GM19328 (cell line): Measurements from ENCODE around the gene PACS2.

Experiments
- ATAC-seq: cut with Tn5 transposase; IDR thresholded peaks from one replicate; pipeline ENCODE4 v1.9.1; 2021; ENCODE audit warnings: mild to moderate bottlenecking, moderate library complexity; ENCODE audit not compliant: unreplicated experiment

PACS2 gene

DNA sequence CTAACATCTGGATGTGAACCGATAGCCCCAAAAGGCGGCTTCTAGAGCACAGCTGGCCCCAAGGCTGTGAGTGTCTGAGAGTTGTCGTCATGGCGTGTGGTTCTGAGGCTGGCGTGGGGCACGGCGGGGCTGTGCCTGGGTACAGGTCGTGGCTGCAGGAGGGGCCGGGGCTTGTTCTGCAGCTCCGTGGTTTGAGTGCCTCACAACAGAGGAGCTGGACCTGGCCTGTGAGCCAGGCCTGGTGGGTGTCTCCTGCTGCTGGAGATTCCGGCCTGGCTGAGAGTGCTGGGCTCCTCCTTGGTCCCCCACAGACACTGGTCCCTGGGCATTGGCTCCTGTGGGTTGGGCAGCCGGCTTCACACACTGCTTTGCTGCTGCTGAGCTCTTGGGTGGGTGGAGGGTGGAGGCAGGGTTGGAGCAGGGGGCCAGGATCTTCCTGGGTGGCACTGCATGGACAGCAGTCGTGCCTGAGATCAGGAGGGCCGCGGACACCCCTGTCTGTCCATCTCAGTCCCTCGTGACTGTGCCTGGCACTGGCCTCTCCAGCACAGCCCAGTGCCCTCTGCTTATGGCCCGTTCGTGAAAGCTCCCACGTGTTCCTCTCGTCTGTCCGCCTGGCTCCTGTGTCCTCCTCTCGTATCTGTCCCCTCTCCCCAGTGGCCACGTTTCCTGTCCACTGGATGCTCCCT is 52.0 kb downstream of the PACS2 start:
- no peak for ATAC-seq

DNA sequence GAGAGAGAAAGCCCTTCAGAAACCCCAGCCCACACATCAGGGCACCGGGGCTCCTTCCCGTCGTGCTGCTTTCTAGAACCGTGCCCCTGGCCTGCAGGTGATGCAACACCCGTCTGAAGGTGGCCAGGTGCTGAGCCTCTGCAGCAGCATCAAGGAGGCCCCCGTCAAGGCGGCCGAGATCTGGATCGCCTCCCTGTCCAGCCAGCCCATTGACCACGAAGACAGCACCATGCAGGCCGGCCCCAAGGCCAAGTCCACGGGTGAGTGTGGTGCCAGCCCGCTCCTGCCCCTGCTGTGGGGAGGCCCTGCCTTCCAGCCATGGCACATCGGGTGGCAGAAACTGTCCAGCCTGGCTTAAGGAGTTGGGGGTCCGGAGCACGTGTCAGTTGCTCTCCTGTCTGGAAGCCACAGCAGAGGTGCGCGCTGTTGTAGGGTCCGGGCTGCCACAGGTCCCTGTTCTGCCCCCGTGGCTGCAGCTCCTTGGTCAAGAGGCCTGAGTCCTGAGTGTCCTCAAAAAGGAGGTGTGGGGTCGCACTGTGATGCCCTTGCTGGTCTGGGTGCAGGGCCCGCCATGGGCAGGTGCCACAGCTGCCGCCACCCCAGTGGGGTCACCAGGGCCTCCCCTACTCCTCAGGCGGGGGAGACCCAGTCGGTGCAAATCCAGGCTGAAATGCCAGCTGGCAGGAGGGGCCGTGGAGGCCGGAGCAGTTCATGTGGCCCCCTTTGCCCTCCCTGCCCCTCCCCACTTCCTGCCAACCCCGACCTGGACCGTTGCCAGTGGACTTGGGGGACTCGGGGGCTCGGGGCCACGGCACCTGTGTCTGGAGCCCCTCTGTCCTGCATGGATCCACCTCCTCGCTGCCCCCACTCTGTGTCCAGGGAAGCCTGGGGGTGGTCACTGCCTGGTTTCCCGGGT is 52.8 kb downstream of the PACS2 start:
- ATAC-seq: no peak

DNA sequence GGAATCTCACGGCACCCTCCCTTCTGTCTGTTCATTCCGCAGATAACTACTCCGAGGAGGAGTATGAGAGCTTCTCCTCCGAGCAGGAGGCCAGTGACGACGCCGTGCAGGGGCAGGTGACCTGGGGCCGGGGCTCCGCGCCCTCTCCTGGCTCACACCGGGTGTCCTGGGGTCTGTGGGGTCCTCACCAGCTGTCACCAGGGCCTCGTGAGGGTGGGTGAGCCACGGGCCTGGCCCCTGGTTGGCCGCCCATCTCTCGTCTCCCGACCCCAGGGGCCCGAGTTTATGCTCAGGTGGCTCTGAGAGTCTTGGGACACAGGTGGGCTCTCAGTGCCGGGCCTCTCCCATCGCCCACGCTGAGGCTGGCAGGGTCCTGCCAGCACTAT is 53.5 kb downstream of the PACS2 start:
- ATAC-seq: no peak

DNA sequence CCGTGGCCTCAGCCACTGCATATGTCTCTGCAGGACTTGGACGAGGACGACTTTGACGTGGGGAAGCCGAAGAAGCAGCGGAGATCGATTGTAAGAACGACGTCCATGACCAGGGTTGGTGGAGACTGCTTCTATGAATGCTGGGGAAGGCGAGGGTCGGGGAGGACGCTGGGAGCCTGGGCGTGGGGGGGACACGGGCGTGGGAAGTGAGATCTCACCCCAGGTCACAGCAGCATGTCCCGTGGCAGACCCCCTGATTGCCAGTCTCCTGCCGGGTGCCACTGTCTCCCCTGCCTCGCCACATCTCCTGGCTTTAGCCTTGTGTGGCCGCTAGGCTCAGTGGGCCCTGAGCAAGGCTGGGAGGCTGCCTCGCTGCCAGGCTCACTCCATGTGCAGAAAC is 53.9 kb downstream of the PACS2 start:
- ATAC-seq: no peak

DNA sequence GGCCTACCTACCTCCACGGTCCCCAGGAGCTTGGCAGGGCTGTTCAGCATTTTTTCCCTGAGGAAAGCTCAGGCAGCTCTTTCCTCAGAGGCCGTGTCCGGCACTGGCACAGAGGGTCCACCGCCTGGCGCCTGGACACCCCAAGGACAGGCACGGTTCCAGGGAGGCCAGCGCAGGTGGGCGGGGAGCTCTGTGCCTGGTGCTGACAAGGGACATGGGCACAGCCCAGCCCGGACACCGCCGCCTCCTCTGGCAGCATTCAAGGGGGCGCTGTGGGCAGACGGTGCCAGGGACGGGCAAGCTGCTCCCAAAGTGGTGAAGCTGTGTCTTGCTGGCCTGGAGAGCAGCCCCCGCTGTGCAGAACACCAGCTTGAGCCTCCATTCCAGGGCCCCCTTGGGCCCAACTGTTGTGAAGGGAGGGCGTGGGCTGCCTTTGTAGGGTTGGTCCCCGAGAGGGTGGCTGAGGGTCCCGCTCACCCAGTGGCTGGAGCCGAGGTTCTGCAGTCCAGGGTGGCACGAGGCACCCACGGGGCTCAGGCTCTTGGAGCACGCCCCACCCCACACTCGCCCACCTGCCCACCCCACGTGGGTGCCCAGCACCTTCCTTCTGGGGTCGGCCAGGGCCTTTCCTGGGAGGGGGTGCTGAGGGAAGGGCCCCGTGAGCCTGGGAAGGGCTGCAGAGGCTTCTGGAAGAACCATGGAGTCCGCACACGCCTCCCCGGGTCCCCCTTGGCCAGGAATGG is 54.5 kb downstream of the PACS2 start:
- no peak for ATAC-seq

- ATAC-seq: no peak
Measured at GRCh38 chr14:105369653-105370040, 55.1 kb downstream of the PACS2 start.

GRCh38 chr14:105374389-105374788 is 59.8 kb downstream of the PACS2 start:
- ATAC-seq: no peak

- ATAC-seq: no peak
Measured at GRCh38 chr14:105375635-105376057, 61.1 kb downstream of the PACS2 start.

- ATAC-seq: no peak
Measured at GRCh38 chr14:105376521-105377440, 62.2 kb downstream of the PACS2 start.

DNA sequence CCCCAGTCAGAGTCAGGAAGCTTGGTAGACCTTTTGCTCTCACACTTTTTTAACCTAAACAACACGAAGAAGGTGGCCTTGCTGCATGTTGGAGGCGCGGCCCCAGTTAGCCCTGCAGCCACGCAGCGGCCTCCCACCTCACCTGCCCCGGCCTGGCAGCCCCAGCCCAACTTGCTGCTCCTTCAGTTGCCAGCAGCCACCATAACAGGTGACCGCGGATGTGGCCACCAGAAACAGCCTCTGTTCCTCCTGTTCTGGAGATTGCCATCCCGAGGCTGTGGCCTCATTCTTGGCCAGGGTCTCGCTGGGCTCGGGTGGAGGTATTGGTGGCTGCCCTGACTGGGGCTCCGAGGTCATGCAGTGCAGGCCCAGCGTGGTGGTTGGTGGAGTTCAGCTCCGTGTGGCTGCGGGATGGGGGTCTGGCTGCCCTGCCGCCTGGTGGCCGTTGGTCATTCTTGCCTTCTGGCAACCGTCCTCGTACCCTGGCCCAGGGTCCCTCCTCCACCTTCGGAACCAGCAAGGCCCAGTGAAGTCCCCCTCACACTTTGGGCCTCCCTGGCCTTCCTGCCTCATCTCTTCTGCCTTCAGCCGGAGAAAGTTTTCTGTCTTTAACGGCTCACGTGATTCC is 63.1 kb downstream of the PACS2 start:
- no peak for ATAC-seq

DNA sequence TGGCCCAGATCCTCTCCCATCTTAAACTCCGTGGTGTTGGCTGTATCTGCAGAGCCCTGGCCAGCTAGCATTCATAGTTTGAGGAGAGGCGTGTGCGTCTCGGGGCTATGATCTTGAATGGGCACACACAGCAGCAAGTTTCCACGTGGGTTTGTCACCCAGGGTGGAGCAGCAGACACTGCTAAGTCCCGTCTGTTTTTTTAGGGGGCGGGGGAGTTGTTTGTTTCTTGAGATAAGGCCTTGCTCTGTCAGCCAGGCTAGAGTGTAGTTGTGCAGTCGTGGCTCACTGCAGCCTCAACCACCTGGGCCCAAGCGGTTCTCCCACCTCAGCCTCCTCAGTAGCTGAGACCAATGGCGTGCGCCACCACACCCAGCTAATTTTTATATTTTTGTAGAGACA is 63.7 kb downstream of the PACS2 start:
- ATAC-seq: no peak

DNA sequence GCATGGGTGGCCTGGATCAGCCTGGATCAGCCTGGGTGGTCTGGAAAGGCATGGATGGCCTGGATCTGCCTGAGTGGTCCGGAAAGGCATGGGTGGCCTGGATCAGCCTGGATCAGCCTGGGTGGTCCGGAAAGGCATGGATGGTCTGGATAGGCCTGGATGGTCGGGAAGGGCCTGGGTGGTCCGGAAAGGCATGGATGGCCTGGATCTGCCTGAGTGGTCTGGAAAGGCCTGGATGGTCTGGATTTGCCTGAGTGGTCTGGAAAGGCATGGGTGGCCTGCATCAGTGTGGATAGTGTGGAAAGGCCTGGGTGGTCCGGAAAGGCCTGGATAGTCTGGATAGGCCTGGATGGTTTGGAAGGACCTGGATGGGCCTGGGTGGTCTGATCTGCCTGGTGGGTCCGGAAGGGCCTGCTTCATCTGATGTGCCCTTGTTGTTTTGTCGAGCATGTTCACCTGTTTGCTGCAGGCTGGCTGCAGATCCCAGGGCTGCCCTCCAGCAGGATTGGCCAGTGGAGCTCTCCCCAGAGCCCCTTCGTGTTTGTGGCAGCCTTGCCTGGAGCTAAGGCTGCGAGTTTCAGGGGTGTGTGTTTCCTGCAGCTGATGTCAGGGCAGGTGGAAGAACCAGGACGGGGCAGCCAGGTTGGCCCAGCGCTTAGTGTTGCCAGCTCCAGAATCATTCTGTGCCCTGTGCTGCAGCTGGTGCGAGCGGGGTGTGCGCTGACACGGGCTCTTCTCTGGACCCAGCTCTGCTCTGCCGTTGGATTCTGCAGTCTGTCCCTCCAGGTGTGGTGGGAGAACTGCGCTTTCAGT is 64.5 kb downstream of the PACS2 start:
- no peak for ATAC-seq

- ATAC-seq: no peak
Measured at GRCh38 chr14:105379946-105380345, 65.4 kb downstream of the PACS2 start.

- no peak for ATAC-seq
Measured at GRCh38 chr14:105380756-105381155, 66.2 kb downstream of the PACS2 start.

GRCh38 chr14:105381446-105382342 is 67.1 kb downstream of the PACS2 start:
- ATAC-seq: no peak

- ATAC-seq: no peak
Measured at GRCh38 chr14:105382343-105383082, 68.0 kb downstream of the PACS2 start.

- no peak for ATAC-seq
Measured at GRCh38 chr14:105383083-105383730, 68.7 kb downstream of the PACS2 start.
